HUES48 (cell line): Measurements from ENCODE around the gene E2F7.

Source experiments
- H3K27ac ChIP-seq: one replicate; pipeline ENCODE4 v1.7.0; 2013; ENCODE audit warnings: low read depth, low read length, inconsistent platforms
- H3K27me3 ChIP-seq: 2 replicates; pipeline ENCODE4 v1.6.1; 2013; ENCODE audit warnings: mild to moderate bottlenecking, low read length; ENCODE audit not compliant: control insufficient read depth, insufficient read depth
- H3K36me3 ChIP-seq: 2 replicates; pipeline ENCODE4 v1.6.1; 2013; ENCODE audit warnings: low read length; ENCODE audit not compliant: control insufficient read depth, insufficient read depth
- H3K4me1 ChIP-seq: 2 replicates; pipeline ENCODE4 v1.6.1; 2013; ENCODE audit warnings: mild to moderate bottlenecking, low read length; ENCODE audit not compliant: control insufficient read depth, insufficient read depth
- H3K4me3 ChIP-seq: 2 replicates; pipeline ENCODE4 v1.5.1; 2013; ENCODE audit warnings: mild to moderate bottlenecking, low read depth, low read length
- H3K9ac ChIP-seq: 2 replicates; pipeline ENCODE4 v1.6.1; 2013; ENCODE audit warnings: mild to moderate bottlenecking, low read depth, low read length, moderate library complexity
- H3K9me3 ChIP-seq: 2 replicates; pipeline ENCODE4 v1.6.1; 2013; ENCODE audit warnings: low read length; ENCODE audit not compliant: control insufficient read depth, insufficient read depth

The E2F7 gene

DNA sequence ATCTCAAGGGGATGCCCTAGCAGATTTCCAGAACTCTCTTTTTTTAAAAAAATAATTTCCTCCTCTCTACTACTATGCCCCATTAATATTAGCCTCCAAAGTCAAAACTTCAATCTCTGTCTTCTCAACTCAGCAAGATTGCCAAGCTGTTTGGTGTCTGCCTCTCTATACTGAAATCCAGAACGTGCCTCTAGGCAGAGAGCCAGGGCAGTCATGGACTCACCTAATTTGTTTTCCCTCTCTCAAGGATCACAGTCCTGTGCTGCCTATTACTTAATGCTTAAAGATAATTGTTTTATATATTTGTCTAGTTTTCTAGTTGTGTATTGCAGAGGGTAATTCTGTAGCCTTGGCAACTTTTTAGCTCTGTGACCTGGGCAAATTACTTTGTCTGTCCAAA lies 74.7 kb downstream of the E2F7 start:
- Histone ChIP-seq H3K9ac (no peak overlapping the region), H3K36me3 (no peaks in the 10 kb centered on the region)

GRCh38 chr12:76984566-76984965 lies 80.8 kb downstream of the E2F7 start:
- no peaks in the 10 kb centered on the region for H3K4me1 ChIP-seq

More for the DNA sequence above, 74.7 kb downstream of the E2F7 start:
- Histone ChIP-seq H3K27ac (no peak overlapping the region), H3K27me3 (no peaks in the 10 kb centered on the region), H3K9me3 (no peaks in the 10 kb centered on the region), H3K4me3 (no peak overlapping the region), H3K4me1 (no peaks in the 10 kb centered on the region)

DNA sequence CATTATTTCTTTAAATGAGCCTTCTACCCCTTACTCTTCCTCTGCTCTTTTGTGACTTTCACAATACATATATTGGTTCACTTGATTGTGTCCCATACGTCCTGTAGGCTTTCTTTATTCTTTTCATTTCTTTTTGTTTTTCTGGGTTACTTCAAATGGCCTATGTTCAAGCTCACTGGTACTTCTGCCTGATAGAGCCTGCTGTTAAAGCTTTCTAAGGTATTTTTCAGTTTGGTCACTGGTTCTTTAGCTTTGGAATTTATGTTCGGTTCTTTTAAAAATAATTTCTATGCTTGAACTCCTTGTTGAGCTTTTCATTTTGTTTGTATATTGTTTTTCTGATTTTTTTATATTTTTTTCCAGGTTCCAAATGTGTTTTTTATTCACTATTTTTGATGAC lies 81.9 kb downstream of the E2F7 start:
- no peaks in the 10 kb centered on the region for H3K4me1 ChIP-seq
- H3K27ac ChIP-seq: no peak overlapping the region
- H3K36me3 ChIP-seq: no peaks in the 10 kb centered on the region
- 0 out of 2 replicates have a peak, but pooled peaks cover 3% of the 10 kb centered on the region for H3K9me3 ChIP-seq
- H3K4me3 ChIP-seq: no peak overlapping the region
- no peak overlapping the region for H3K9ac ChIP-seq
- no peaks in the 10 kb centered on the region for H3K27me3 ChIP-seq

More at GRCh38 chr12:76984566-76984965, 80.8 kb downstream of the E2F7 start:
- Histone ChIP-seq H3K27ac (no peak overlapping the region), H3K36me3 (no peaks in the 10 kb centered on the region), H3K9ac (no peak overlapping the region), H3K4me3 (no peak overlapping the region), H3K9me3 (0 out of 2 replicates have a peak, but pooled peaks cover 3% of the 10 kb centered on the region), H3K27me3 (no peaks in the 10 kb centered on the region)

DNA sequence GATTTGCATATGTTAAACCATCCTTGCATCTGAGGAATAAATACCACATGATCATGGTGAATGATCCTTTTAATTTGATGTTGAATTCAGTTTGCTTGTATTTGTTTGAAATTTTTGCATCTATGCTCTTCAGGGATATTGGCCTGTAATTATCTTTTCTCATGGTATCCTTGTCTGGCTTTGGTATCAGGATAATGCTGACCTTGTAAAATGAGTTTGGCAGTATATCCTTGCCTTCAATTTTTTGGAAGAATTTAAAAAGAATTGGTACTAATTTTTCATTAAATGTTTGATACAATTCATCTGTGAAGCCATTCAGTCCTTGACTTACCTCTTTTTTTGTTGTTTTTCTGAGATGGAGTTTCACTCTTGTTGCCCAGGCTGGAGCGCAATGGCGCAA lies 85.2 kb downstream of the E2F7 start:
- no peaks in the 10 kb centered on the region for H3K27me3 ChIP-seq
- no peaks in the 10 kb centered on the region for H3K36me3 ChIP-seq
- H3K4me3 ChIP-seq: no peak overlapping the region
- no peak overlapping the region for H3K9ac ChIP-seq
- H3K9me3 ChIP-seq: 0 out of 2 replicates have a peak, but pooled peaks cover 3% of the 10 kb centered on the region
- H3K27ac ChIP-seq: no peak overlapping the region
- H3K4me1 ChIP-seq: peaks cover 7% of the 10 kb centered on the region

- H3K27ac ChIP-seq: no peak overlapping the region
- H3K4me3 ChIP-seq: no peak overlapping the region
- no peak overlapping the region for H3K9ac ChIP-seq
- no peaks in the 10 kb centered on the region for H3K27me3 ChIP-seq
- no peaks in the 10 kb centered on the region for H3K36me3 ChIP-seq
- H3K9me3 ChIP-seq: no peaks in the 10 kb centered on the region
- peaks cover 15% of the 10 kb centered on the region for H3K4me1 ChIP-seq
Observed at GRCh38 chr12:76976777-76977382, 88.5 kb downstream of the E2F7 start.
